Loucy (cell line): ENCODE measurements around the gene TRABD2B.

ENCODE experiments used
- EZH2phosphoT487 ChIP-seq: fragments of 200-600 bp; IDR thresholded peaks from 2 replicates; pipeline ENCODE4 v1.6.1; 2018; ENCODE audit warnings: antibody characterized with exemption, mild to moderate bottlenecking, moderate library complexity, borderline replicate concordance
- TF ChIP-seq, protein P1 (sequence below): fragments of 200-600 bp; sonication (generic); conservative IDR thresholded peaks from 2 replicates; pipeline ENCODE4 v1.5.1; 2014; ENCODE audit warnings: mild to moderate bottlenecking, antibody characterized with exemption, low read length

DNA sequence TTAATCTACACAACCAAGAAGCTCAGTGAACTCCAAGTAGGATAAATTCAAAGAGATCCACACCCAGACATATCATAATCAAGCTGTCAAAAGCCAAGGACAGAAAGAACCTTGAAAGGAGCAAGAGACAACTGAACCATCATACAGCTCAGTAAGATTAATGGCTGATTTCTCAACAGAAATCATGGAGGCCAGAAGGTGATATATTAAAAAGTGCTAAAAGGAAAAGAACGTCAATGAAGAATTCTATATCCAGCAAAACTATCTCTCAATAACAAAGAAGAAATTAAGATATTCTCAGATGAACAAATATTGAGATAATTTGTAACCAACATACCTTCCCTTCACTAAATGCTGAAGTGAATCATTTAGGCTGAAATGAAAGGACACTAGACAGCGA is 161.8 kb downstream of the TRABD2B start:
- TF ChIP-seq, protein P1, sequence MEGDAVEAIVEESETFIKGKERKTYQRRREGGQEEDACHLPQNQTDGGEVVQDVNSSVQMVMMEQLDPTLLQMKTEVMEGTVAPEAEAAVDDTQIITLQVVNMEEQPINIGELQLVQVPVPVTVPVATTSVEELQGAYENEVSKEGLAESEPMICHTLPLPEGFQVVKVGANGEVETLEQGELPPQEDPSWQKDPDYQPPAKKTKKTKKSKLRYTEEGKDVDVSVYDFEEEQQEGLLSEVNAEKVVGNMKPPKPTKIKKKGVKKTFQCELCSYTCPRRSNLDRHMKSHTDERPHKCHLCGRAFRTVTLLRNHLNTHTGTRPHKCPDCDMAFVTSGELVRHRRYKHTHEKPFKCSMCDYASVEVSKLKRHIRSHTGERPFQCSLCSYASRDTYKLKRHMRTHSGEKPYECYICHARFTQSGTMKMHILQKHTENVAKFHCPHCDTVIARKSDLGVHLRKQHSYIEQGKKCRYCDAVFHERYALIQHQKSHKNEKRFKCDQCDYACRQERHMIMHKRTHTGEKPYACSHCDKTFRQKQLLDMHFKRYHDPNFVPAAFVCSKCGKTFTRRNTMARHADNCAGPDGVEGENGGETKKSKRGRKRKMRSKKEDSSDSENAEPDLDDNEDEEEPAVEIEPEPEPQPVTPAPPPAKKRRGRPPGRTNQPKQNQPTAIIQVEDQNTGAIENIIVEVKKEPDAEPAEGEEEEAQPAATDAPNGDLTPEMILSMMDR, result no peak
- TF ChIP-seq EZH2phosphoT487, result no peak
